Measurements from ENCODE around the gene PABPC1L.

The PABPC1L gene

DNA sequence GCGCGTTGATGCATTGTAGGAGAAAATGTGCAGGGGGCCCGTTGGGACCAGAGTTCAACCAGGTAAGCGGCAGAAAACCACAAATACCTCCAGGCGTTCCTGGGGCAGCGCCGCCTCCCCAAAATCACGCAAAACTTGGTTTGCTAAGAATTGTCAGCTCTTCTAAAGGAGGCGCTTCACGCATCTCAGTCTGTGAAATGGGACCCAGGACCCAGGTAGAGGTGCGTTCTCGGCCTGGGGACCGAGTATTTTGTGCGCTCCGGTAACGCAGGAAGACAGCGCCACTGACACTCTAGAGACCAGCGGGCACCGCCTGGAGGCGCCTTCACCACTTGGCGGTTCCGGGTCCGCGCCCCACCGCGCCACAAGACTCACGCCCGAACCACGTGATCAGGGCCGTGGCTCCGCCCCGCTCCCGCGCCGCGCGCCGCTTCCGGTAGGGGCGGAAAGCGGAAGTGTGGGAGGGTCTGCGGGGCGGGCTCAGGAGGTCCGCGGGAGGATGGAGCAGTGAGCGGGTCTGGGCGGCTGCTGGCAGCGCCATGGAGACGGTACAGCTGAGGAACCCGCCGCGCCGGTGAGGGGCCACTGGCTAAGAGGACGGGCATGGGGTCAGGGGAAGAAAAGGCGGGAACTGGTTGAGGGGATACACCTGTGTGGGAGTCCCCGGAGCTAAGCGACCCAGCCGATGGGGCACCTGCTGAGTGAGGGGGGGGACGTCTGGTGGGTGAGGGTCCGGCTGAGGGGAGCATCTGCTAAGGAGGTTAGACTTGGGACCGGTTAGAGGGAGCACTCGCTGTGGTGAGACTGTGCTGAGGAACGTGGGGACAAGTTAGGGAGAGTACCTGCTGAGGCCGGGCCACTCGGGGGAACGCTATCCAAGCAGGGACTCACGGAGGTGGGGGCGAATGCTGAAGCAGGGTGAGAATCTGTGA lies 56.4 kb downstream of the PABPC1L start, which contains the start of gene STK4:
STK4 (plus strand) TSS at position 483 of the 932 bp plus-strand sequence; CDS start at position 540, 57 bp downstream.
- DNase-seq (ENCODE audit: low read depth): peak; percentile 80

- DNase-seq (ENCODE audit: low read depth): no peak
These were observed 57.4 kb downstream of the PABPC1L start for GRCh38 chr20:44967207-44967807.

GRCh38 chr20:44969300-44969894 lies 59.5 kb downstream of the PABPC1L start:
- DNase-seq (ENCODE audit: low read depth): no peak

DNA sequence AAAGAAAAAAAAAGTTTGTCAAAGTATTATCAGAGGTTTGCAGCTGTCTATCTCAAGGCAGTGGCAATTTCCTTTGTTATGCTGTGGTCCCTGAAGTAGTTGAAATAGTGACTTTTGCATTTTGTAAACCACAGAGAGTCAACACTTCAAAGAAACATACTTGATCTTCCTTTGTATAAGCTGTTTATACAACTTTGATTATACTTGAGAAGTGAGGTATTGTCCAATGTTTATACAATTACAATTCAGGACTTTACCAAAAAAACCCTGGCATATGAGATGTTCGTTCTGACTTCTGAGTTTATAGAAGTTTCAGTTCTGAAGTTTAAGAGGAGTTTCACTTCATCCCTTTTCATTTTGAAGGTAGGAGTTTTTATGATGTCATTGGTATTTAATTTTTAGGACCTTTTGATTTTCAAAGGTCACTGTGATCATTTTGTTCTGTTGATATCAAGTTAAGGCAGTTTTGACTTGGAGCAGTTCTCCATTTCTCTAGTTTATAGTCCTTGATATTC lies 60.4 kb downstream of the PABPC1L start:
- no peak for DNase-seq (ENCODE audit: low read depth)

DNA sequence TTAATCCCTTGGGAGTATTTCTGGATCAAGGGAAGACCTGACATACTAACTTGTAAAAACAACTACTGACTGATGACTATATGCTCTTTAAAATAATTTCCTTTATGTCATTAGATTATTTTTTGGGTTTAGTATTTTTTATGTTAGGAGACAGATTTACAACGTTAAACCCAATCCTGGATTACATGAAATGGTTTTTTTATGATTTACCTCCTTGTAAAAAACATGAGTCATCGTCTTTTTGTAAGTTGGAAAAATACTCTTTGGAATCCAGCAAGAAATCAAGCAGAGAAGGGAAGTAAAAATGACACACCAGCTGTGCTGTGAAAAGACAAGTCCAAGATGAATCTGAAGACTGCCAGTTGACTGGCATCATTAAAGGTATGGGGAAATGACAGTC lies 63.2 kb downstream of the PABPC1L start:
- DNase-seq (ENCODE audit: low read depth): no peak

DNA sequence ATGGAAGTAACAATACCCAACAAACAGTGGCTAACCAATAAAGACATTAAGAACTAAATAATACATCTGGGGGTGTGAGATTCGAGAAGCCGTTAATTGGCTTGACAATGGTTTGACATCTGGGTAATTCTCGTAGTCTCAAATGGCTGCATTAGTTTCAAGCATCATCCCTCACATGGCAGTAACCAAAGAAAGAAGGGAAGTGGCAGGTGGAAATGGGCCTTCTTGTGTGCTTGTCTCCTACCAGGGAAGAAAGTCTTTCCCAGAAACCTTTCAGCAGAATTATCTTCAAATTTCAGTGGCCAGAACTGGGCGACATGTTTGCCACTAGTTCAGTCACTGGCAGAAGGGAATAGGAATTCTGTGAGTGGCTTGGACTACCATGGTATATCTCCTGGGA lies 66.8 kb downstream of the PABPC1L start:
- DNase-seq (ENCODE audit: low read depth): no peak

DNA sequence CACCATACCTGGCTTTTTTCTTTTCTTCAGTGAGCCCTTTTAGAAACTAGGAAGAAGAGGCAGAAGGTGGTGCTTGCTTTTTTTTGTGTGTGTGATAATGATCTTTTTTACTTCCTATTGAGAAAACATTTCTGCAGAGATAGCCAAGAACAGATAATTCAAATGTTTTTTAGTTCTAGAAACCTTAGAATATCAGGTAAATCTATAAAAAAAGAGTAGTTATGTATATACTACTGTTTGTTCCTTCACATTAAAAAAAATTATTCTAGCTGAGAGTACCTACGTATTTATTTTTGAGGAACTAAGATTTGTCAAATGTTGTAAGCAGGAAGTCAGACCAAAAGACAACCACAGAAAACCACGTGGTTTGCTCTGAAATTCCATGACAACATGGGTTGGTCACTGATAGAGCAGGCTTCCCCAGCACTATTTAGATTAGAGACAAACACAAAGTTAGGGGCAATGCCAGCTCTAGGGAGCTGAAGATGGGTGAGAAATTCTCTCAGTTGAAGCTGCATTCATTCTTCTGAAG lies 69.3 kb downstream of the PABPC1L start:
- DNase-seq (ENCODE audit: low read depth): no peak

- DNase-seq (ENCODE audit: low read depth): no peak
These were observed 72.0 kb downstream of the PABPC1L start for GRCh38 chr20:44981736-44982406.

DNA sequence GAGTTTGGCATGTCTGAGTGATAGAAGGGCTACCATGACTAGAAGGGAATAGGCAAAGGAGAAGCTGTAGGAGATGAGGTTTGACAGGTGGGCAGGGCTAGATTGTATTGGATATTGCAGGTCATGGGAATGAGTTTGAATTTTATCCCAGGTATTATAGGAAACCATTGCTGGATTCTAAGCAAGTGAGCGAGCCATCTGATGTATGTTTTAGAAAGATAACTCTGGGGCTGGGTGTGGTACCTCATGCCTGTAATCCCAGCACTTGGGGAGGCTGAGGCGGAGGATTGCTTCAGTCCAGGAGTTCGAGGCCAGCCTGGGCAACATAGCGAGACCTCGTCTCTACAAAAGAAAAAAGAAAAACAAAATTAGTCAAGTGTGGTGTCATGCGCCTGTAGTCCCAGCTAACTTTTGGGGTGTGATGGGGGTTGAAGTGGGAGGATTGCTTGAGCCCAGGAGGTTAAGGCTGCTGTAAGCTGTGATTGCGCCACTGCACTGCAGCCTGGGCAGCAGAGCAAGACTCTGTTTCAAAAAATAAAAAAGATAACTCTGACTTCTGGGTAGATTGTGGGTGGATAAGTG lies 73.3 kb downstream of the PABPC1L start:
- DNase-seq (ENCODE audit: low read depth): no peak

GRCh38 chr20:44988631-44989171 lies 78.8 kb downstream of the PABPC1L start:
- no peak for DNase-seq (ENCODE audit: low read depth)
